Naive thymus-derived CD4-positive, alpha-beta T cell (primary cell): ENCODE measurements around the gene IFI30. TPM values are rescaled to one million over a fixed set of nuclear protein-coding genes. Genes with fewer than 3 reads are reported as not detected.
"Not testable (repeated sequence)": the region's sequence is repeated elsewhere in the genome, so short reads cannot be mapped to it uniquely, and the experiment has no call there.

ENCODE experiments used
- ATAC-seq: fragments of 150-1000 bp; cut with Tn5 transposase; 2 replicates; pipeline ENCODE4 v1.10.0; 2021; ENCODE audit warnings: mild to moderate bottlenecking, moderate library complexity
- CTCF ChIA-PET: fragments of 350-600 bp; sonication (Branson Sonifier 250); formaldehyde crosslinking; loops from one replicate; lab custom pipeline; 2021; ENCODE audit warnings: antibody characterized with exemption; lab: Charles Lee
- POLR2A ChIA-PET: fragments of 350-600 bp; sonication (Branson Sonifier 250); formaldehyde crosslinking; loops from one replicate; lab custom pipeline; 2021; ENCODE audit warnings: antibody characterized with exemption, inconsistent platforms; lab: Charles Lee
- DNase-seq, 9 donors: peaks; one replicate each; pipeline versions ENCODE4 v3.0.0 to v3.0.0-alpha.2; 2020 to 2022; ENCODE audit warnings: mixed read lengths in 1 of 9
- H3K27ac ChIP-seq: one replicate; pipeline ENCODE4 v1.7.0; 2013; ENCODE audit warnings: mild to moderate bottlenecking, low read depth, low read length, moderate library complexity
- H3K27me3 ChIP-seq, 2 donors: one replicate each; pipeline ENCODE4 v1.7.0; 2013; ENCODE audit warnings: low read length in 2 of 2, mild to moderate bottlenecking in 2 of 2, moderate library complexity in 2 of 2; ENCODE audit not compliant: control insufficient read depth in 2 of 2, insufficient read depth in 2 of 2
- H3K36me3 ChIP-seq, 3 experiments: 1 replicate in 2 of 3; 2 replicates in 1 of 3; pipeline ENCODE4 v1.7.0; 2013; ENCODE audit warnings: low read length in 3 of 3, mild to moderate bottlenecking in 3 of 3, moderate library complexity in 1 of 3; ENCODE audit not compliant: insufficient read depth in 3 of 3, control insufficient read depth in 2 of 3
- H3K4me1 ChIP-seq, 2 donors: one replicate each; pipeline ENCODE4 v1.7.0; 2013; ENCODE audit warnings: low read length in 2 of 2, mild to moderate bottlenecking in 2 of 2, moderate library complexity in 1 of 2; ENCODE audit not compliant: control insufficient read depth in 2 of 2, insufficient read depth in 2 of 2
- H3K4me3 ChIP-seq: 2 replicates; pipeline ENCODE4 v1.7.0; 2013; ENCODE audit warnings: mild to moderate bottlenecking, low read length
- H3K9me3 ChIP-seq, 3 experiments: 1 replicate in 2 of 3; 2 replicates in 1 of 3; pipeline ENCODE4 v1.7.0; 2013; ENCODE audit warnings: low read length in 3 of 3; ENCODE audit not compliant: control insufficient read depth in 2 of 3
- H3K27ac Mint-ChIP-seq, 9 donors: one replicate each; pipeline ENCODE4 v1.8.0; 2020 to 2022; ENCODE audit warnings: mixed read lengths in 9 of 9, mild to moderate bottlenecking in 8 of 9, moderate library complexity in 5 of 9, inconsistent platforms in 2 of 9
- H3K27me3 Mint-ChIP-seq, 5 donors: one replicate each; pipeline ENCODE4 v1.8.0; 2021 to 2022; ENCODE audit warnings: mixed read lengths in 5 of 5, mild to moderate bottlenecking in 1 of 5
- H3K36me3 Mint-ChIP-seq, 5 donors: one replicate each; pipeline ENCODE4 v1.8.0; 2020 to 2022; ENCODE audit warnings: mixed read lengths in 5 of 5, mild to moderate bottlenecking in 3 of 5, inconsistent platforms in 1 of 5
- H3K4me1 Mint-ChIP-seq, 7 donors: one replicate each; pipeline ENCODE4 v1.8.0; 2020 to 2022; ENCODE audit warnings: mixed read lengths in 7 of 7, mild to moderate bottlenecking in 3 of 7, inconsistent platforms in 1 of 7
- H3K4me3 Mint-ChIP-seq, 10 donors: one replicate each; pipeline ENCODE4 v1.8.0; 2020 to 2022; ENCODE audit warnings: mild to moderate bottlenecking in 10 of 10, mixed read lengths in 10 of 10, moderate library complexity in 6 of 10, inconsistent platforms in 2 of 10
- H3K9me3 Mint-ChIP-seq, 11 donors: one replicate each; pipeline ENCODE4 v1.8.0; 2020 to 2022; ENCODE audit warnings: mixed read lengths in 11 of 11, mild to moderate bottlenecking in 4 of 11, inconsistent platforms in 1 of 11, moderate library complexity in 1 of 11
- intact Hi-C, 2 donors: fragments of 100-400 bp; cut with micrococcal nuclease; formaldehyde crosslinking; loops; one replicate each; pipeline ENCODE4 v1.15.1; 2023
- polyA plus RNA-seq, 2 donors: library from polyadenylated mRNA; unstranded; fragments of 300-500 nt; fragmentation: Illumina TruSeq; gene quantifications; one replicate each; pipeline ENCODE4 v1.2.3, GENCODE V29; 2021
- total RNA-seq, 6 experiments: library from RNA in 5 of 6; stranded (reverse) in 5 of 6; gene quantifications; 1 replicate in 5 of 6; 2 replicates in 1 of 6; pipeline ENCODE4 v1.2.3 and lab custom pipeline; 2021 to 2026

The IFI30 gene
- total and polyA plus RNA-seq, 7 experiments from 2014 or later = 6.7 to 514 (median 59.3) TPM

DNA sequence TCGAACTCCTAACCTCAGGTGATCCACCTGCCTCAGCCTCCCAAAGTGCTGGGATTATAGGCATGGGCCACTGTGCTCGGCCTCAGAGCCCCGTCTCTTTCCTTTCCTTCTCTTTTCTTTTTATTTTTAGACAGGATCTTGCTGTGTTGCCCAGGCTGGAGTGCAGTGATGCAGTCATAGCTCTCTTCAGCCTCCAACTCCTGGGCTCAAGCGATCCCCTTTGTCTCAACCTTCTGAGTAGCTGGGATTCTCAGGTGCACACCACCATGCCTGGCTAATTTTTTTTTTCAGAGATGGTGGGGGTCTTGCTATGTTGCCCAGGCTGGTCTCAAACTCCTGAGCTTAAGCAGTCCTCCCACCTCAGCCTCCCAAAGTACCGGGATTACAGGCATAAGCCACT, 36.3 kb downstream of the IFI30 start:
- not testable (repeated sequence) for ATAC-seq, H3K4me1 ChIP-seq, H3K27ac Mint-ChIP-seq, H3K4me1 Mint-ChIP-seq, H3K36me3 ChIP-seq, H3K4me3 ChIP-seq, H3K27me3 ChIP-seq, H3K36me3 Mint-ChIP-seq, DNase-seq, H3K4me3 Mint-ChIP-seq, H3K27ac ChIP-seq, H3K9me3 ChIP-seq, H3K9me3 Mint-ChIP-seq
- peaks cover 0 to 16% (median 11%) of the 10 kb centered on the region in 5 donors for H3K27me3 Mint-ChIP-seq
- intact Hi-C loops = loop anchor here in 1 of 2 donors (2.0 kb wide), 1 partner anchor 201 kb away; no protein-coding TSS in a partner anchor
- POLR2A ChIA-PET = interaction anchor here (0.6 kb wide), 1 partner anchor 10 kb away, joined by 3 read pairs; no protein-coding TSS in a partner anchor
- CTCF ChIA-PET = interaction anchor here (1.3 to 1.8 kb wide), 3 partner anchors 40 to 201 kb away, joined by 4 to 5 read pairs (median 4); no protein-coding TSS in a partner anchor

- ChIA-PET POLR2A (interaction anchor here (0.6 kb wide), 2 partner anchors 147 to 261 kb away, joined by 3 read pairs; no protein-coding TSS in a partner anchor), CTCF (interaction anchor here (0.7 kb wide), 1 partner anchor 1088 kb away, joined by 6 read pairs; no protein-coding TSS in a partner anchor)
- peaks cover 0 to 19% (median 11%) of the 10 kb centered on the region in 5 donors for H3K27me3 Mint-ChIP-seq
Measured at GRCh38 chr19:18211683-18212082, 38.1 kb downstream of the IFI30 start.

DNA sequence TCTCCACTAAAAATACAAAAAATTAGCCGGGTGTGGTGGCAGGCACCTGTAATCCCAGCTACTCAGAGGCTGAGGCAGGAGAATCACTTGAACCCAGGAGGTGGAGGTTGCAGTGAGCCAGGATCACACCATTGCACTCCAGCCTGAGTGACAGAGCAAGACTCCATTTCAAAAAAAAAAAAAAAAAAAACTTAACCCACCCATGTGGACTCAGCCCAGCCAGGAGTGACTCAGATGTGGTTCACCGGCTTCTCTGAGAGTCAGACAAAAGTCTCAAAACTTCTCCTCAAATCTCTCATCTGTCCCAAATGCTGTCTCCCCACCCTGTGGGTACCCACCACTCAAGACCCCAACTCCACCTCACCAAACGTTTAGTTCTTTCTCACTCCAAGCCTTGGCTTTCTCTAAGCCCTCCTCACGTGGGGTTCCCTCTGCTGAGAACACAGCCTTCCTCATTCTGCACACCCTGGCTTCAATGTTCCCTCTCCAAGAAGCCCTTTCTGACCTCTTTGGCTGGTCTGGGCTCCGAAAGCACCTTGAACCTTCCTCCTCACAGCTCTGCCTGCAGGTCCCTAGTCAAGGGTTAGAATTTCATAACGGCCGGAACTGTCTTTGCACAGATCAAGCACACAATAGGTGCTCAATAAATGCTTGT, 41.3 kb downstream of the IFI30 start:
- intact Hi-C loops = no loop called here
- Mint-ChIP-seq H3K9me3 (no peaks in the 10 kb centered on the region), H3K27ac (no peak overlapping the region), H3K4me3 (no peak overlapping the region), H3K27me3 (peaks cover 0 to 12% (median 8%) of the 10 kb centered on the region in 5 donors), H3K4me1 (no peaks in the 10 kb centered on the region), H3K36me3 (no peaks in the 10 kb centered on the region)
- ATAC-seq = no peak
- H3K4me3 ChIP-seq = no peak overlapping the region
- CTCF ChIA-PET = interaction anchor here (0.7 kb wide), 1 partner anchor 20 kb away, joined by 3 read pairs; no protein-coding TSS in a partner anchor
- H3K4me1 ChIP-seq = no peaks in the 10 kb centered on the region
- H3K27ac ChIP-seq = no peak overlapping the region
- no peak for DNase-seq
- POLR2A ChIA-PET = no interaction called here
- no peaks in the 10 kb centered on the region for H3K36me3 ChIP-seq
- H3K9me3 ChIP-seq = no peaks in the 10 kb centered on the region
- H3K27me3 ChIP-seq = no peaks in the 10 kb centered on the region

More at GRCh38 chr19:18211683-18212082, 38.1 kb downstream of the IFI30 start:
- Histone ChIP-seq H3K4me1 (no peaks in the 10 kb centered on the region), H3K9me3 (no peaks in the 10 kb centered on the region), H3K27me3 (no peaks in the 10 kb centered on the region), H3K27ac (no peak overlapping the region), H3K36me3 (no peaks in the 10 kb centered on the region), H3K4me3 (no peak overlapping the region)
- H3K4me3 Mint-ChIP-seq = no peak overlapping the region
- H3K27ac Mint-ChIP-seq = no peak overlapping the region
- H3K9me3 Mint-ChIP-seq = no peaks in the 10 kb centered on the region
- DNase-seq (no peak), ATAC-seq (no peak)
- H3K4me1 Mint-ChIP-seq = no peaks in the 10 kb centered on the region
- intact Hi-C loops = no loop called here
- no peaks in the 10 kb centered on the region for H3K36me3 Mint-ChIP-seq

DNA sequence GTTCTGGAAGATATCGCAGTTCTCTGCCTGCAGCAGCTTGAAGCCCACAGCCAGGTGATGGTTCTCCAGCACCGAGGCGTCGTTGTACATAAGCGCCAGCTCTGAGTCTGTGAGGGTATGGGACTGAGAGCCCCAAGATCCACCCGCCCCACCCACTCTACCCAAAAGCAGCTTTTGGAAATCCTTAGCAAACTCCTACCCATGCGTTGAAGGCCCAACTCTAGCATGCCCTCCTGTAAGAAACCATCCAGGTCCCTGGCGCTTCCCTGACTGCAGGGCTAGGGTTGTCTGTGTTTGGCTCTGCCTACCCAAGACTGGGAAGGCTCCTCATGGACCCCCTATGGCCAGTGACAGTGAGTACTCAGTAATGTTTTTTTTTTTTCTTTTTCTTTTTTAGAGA, 43.2 kb downstream of the IFI30 start:
- Histone ChIP-seq H3K27me3 (no peaks in the 10 kb centered on the region), H3K36me3 (no peaks in the 10 kb centered on the region), H3K27ac (no peak overlapping the region), H3K4me3 (no peak overlapping the region), H3K4me1 (no peaks in the 10 kb centered on the region), H3K9me3 (no peaks in the 10 kb centered on the region)
- CTCF ChIA-PET = no interaction called here
- POLR2A ChIA-PET = no interaction called here
- DNase-seq = no peak
- H3K36me3 Mint-ChIP-seq = no peaks in the 10 kb centered on the region
- intact Hi-C loops = no loop called here
- peaks cover 0 to 7% (median 3%) of the 10 kb centered on the region in 7 donors for H3K4me1 Mint-ChIP-seq
- H3K4me3 Mint-ChIP-seq = no peak overlapping the region
- no peak overlapping the region for H3K27ac Mint-ChIP-seq
- no peak for ATAC-seq
- H3K27me3 Mint-ChIP-seq = peaks cover 4 to 19% (median 8%) of the 10 kb centered on the region in 5 donors
- H3K9me3 Mint-ChIP-seq = no peaks in the 10 kb centered on the region

DNA sequence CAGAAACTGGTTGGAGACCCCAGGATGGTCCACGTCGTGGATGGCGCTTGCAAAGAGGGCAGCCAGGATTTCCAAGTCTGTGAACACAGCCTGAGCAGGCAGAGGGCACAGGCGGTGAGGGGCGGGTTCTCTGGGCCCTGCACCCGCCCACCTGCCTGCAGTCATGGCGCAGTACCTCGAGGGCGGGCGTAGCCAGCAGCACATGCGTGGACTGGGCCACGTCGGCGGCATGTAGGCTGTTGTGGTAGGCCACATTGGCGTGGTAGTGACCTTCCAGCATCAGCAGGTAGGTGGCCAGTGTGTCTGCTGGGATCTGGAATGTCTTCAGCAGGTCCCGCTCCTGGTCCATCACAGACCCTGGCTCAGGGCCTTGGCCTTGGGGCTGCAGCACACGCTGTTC, 44.5 kb downstream of the IFI30 start:
- peaks cover 0 to 7% (median 3%) of the 10 kb centered on the region in 7 donors for H3K4me1 Mint-ChIP-seq
- Histone ChIP-seq H3K4me3 (no peak overlapping the region), H3K36me3 (no peaks in the 10 kb centered on the region), H3K27ac (no peak overlapping the region), H3K27me3 (no peaks in the 10 kb centered on the region), H3K4me1 (no peaks in the 10 kb centered on the region), H3K9me3 (no peaks in the 10 kb centered on the region)
- no peak for ATAC-seq
- intact Hi-C loops = no loop called here
- H3K27ac Mint-ChIP-seq = no peak overlapping the region
- CTCF ChIA-PET = no interaction called here
- DNase-seq = no peak
- no peak overlapping the region for H3K4me3 Mint-ChIP-seq
- no peaks in the 10 kb centered on the region for H3K36me3 Mint-ChIP-seq
- H3K9me3 Mint-ChIP-seq = no peaks in the 10 kb centered on the region
- peaks cover 8 to 28% (median 17%) of the 10 kb centered on the region in 5 donors for H3K27me3 Mint-ChIP-seq
- POLR2A ChIA-PET = no interaction called here

DNA sequence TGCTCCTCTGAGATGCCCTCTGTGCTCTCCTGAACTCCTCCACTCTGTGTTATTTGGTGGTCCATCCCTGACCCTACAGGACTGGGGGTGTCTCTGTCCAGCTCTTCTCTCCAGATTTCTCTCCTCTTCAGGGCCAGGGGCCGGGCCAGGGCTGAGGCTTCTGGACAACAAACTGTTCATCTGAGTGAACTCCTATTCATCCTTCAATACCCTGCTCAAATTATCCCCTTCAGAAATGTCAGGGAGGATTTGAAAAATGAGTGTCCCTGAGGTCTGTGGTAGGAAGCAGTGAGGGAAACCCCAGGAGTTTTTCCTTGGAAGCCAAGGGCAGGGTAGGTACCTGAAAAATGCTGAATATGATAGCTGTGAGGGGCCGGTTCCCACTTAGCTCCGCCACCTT, 45.0 kb downstream of the IFI30 start:
- H3K4me3 Mint-ChIP-seq = no peak overlapping the region
- H3K4me1 ChIP-seq = no peaks in the 10 kb centered on the region
- peaks cover 0 to under 1% of the 10 kb centered on the region in 2 donors for H3K27me3 ChIP-seq
- H3K4me1 Mint-ChIP-seq = peaks cover 0 to 7% (median 3%) of the 10 kb centered on the region in 7 donors
- peaks cover 0 to 2% (median 0%) of the 10 kb centered on the region in 11 donors for H3K9me3 Mint-ChIP-seq
- H3K27me3 Mint-ChIP-seq = peaks cover 8 to 28% (median 17%) of the 10 kb centered on the region in 5 donors
- CTCF ChIA-PET = interaction anchor here (0.9 kb wide), 1 partner anchor 30 kb away, joined by 3 read pairs; no protein-coding TSS in a partner anchor
- POLR2A ChIA-PET = no interaction called here
- no peak overlapping the region for H3K4me3 ChIP-seq
- no peaks in the 10 kb centered on the region for H3K36me3 Mint-ChIP-seq
- DNase-seq (no peak), ATAC-seq (no peak)
- no peak overlapping the region for H3K27ac ChIP-seq
- H3K9me3 ChIP-seq = no peaks in the 10 kb centered on the region
- intact Hi-C loops = no loop called here
- no peak overlapping the region for H3K27ac Mint-ChIP-seq
- no peaks in the 10 kb centered on the region for H3K36me3 ChIP-seq
